Skeletal muscle satellite cell (primary cell): ENCODE results near the gene MTCH1.

Experiments
- H3K27me3 ChIP-seq: 2 replicates; pipeline ENCODE4 v1.7.0; 2013; ENCODE audit warnings: low read length; ENCODE audit not compliant: control insufficient read depth, insufficient read depth
- H3K36me3 ChIP-seq: 2 replicates; pipeline ENCODE4 v1.7.0; 2013; ENCODE audit warnings: mild to moderate bottlenecking, control low read depth, low read length; ENCODE audit not compliant: insufficient read depth
- H3K4me1 ChIP-seq: 2 replicates; pipeline ENCODE4 v1.7.0; 2013; ENCODE audit warnings: low read length; ENCODE audit not compliant: control insufficient read depth, insufficient read depth
- H3K4me2 ChIP-seq: 2 replicates; pipeline ENCODE4 v1.7.0; 2013; ENCODE audit warnings: mild to moderate bottlenecking, low read length
- H3K4me3 ChIP-seq: 2 replicates; pipeline ENCODE4 v1.7.0; 2013; ENCODE audit warnings: low read length
- H3K9ac ChIP-seq: 2 replicates; pipeline ENCODE4 v1.7.0; 2013; ENCODE audit warnings: mild to moderate bottlenecking, low read depth, low read length, moderate library complexity
- H3K9me3 ChIP-seq: replicated peaks from 2 replicates; pipeline ENCODE4 v1.7.0; 2013; ENCODE audit warnings: mild to moderate bottlenecking, control low read depth, low read length

MTCH1 gene

GRCh38 chr6:36938536-36938935 lies 47.5 kb downstream of the MTCH1 start:
- peaks cover 27% of the 10 kb centered on the region for H3K4me1 ChIP-seq
- no peak overlapping the region for H3K4me2 ChIP-seq
- H3K36me3 ChIP-seq, result no peaks in the 10 kb centered on the region
- H3K9ac ChIP-seq, result no peak overlapping the region
- H3K4me3 ChIP-seq, result no peak overlapping the region
- H3K9me3 ChIP-seq, result no peaks in the 10 kb centered on the region
- H3K27me3 ChIP-seq, result no peaks in the 10 kb centered on the region

- H3K4me3 ChIP-seq, result no peak overlapping the region
- H3K9ac ChIP-seq, result no peak overlapping the region
- H3K27me3 ChIP-seq, result no peaks in the 10 kb centered on the region
- H3K9me3 ChIP-seq, result no peaks in the 10 kb centered on the region
- H3K4me2 ChIP-seq, result no peak overlapping the region
- H3K36me3 ChIP-seq, result no peaks in the 10 kb centered on the region
- H3K4me1 ChIP-seq, result peaks cover 32% of the 10 kb centered on the region
Measured at GRCh38 chr6:36937896-36938295, 48.1 kb downstream of the MTCH1 start.

- H3K4me1 ChIP-seq, result peaks cover 35% of the 10 kb centered on the region
- no peak overlapping the region for H3K4me2 ChIP-seq
- H3K27me3 ChIP-seq, result no peaks in the 10 kb centered on the region
- no peaks in the 10 kb centered on the region for H3K36me3 ChIP-seq
- no peak overlapping the region for H3K9ac ChIP-seq
- no peaks in the 10 kb centered on the region for H3K9me3 ChIP-seq
- H3K4me3 ChIP-seq, result no peak overlapping the region
Measured at GRCh38 chr6:36936824-36937223, 49.2 kb downstream of the MTCH1 start.

GRCh38 chr6:36934901-36935300 lies 51.1 kb downstream of the MTCH1 start:
- Histone ChIP-seq H3K27me3 (no peaks in the 10 kb centered on the region), H3K4me2 (no peak overlapping the region), H3K4me3 (no peak overlapping the region), H3K9me3 (no peaks in the 10 kb centered on the region), H3K36me3 (no peaks in the 10 kb centered on the region), H3K4me1 (peaks cover 45% of the 10 kb centered on the region), H3K9ac (no peak overlapping the region)

- Histone ChIP-seq H3K4me2 (peak overlapping the region; percentile 27), H3K4me1 (peaks cover 51% of the 10 kb centered on the region), H3K9ac (no peak overlapping the region), H3K9me3 (no peaks in the 10 kb centered on the region), H3K4me3 (no peak overlapping the region), H3K36me3 (no peaks in the 10 kb centered on the region), H3K27me3 (no peaks in the 10 kb centered on the region)
Measured at GRCh38 chr6:36933519-36933918, 52.5 kb downstream of the MTCH1 start.

- Histone ChIP-seq H3K4me3 (no peak overlapping the region), H3K9me3 (no peaks in the 10 kb centered on the region), H3K9ac (no peak overlapping the region), H3K36me3 (no peaks in the 10 kb centered on the region), H3K27me3 (no peaks in the 10 kb centered on the region), H3K4me1 (peaks cover 51% of the 10 kb centered on the region), H3K4me2 (peak overlapping the region; percentile 27)
Measured at GRCh38 chr6:36933102-36933501, 52.9 kb downstream of the MTCH1 start.

- Histone ChIP-seq H3K4me1 (peaks cover 59% of the 10 kb centered on the region), H3K27me3 (no peaks in the 10 kb centered on the region), H3K9ac (no peak overlapping the region), H3K4me2 (no peak overlapping the region), H3K9me3 (no peaks in the 10 kb centered on the region), H3K36me3 (no peaks in the 10 kb centered on the region), H3K4me3 (no peak overlapping the region)
Measured at GRCh38 chr6:36930483-36930882, 55.5 kb downstream of the MTCH1 start.

- Histone ChIP-seq H3K9me3 (no peaks in the 10 kb centered on the region), H3K4me1 (peaks cover 57% of the 10 kb centered on the region), H3K4me3 (no peak overlapping the region), H3K9ac (peak overlapping the region; percentile 13), H3K4me2 (peak overlapping the region; percentile 65), H3K27me3 (no peaks in the 10 kb centered on the region), H3K36me3 (peaks cover 3% of the 10 kb centered on the region)
Measured at GRCh38 chr6:36929607-36930006, 56.4 kb downstream of the MTCH1 start.

GRCh38 chr6:36929152-36929551 lies 56.8 kb downstream of the MTCH1 start:
- H3K9me3 ChIP-seq, result no peaks in the 10 kb centered on the region
- peaks cover 3% of the 10 kb centered on the region for H3K36me3 ChIP-seq
- peaks cover 59% of the 10 kb centered on the region for H3K4me1 ChIP-seq
- H3K4me2 ChIP-seq, result peak overlapping the region; percentile 65
- H3K4me3 ChIP-seq, result no peak overlapping the region
- H3K9ac ChIP-seq, result peak overlapping the region; percentile 13
- H3K27me3 ChIP-seq, result no peaks in the 10 kb centered on the region

GRCh38 chr6:36928547-36928918 lies 57.5 kb downstream of the MTCH1 start:
- H3K4me2 ChIP-seq, result peak overlapping the region; percentile 13
- H3K4me1 ChIP-seq, result peaks cover 57% of the 10 kb centered on the region
- no peaks in the 10 kb centered on the region for H3K9me3 ChIP-seq
- H3K9ac ChIP-seq, result no peak overlapping the region
- no peak overlapping the region for H3K4me3 ChIP-seq
- peaks cover 7% of the 10 kb centered on the region for H3K36me3 ChIP-seq
- no peaks in the 10 kb centered on the region for H3K27me3 ChIP-seq

- H3K4me3 ChIP-seq, result no peak overlapping the region
- H3K27me3 ChIP-seq, result no peaks in the 10 kb centered on the region
- peaks cover 52% of the 10 kb centered on the region for H3K4me1 ChIP-seq
- H3K4me2 ChIP-seq, result peak overlapping the region; percentile 43
- no peaks in the 10 kb centered on the region for H3K9me3 ChIP-seq
- H3K9ac ChIP-seq, result peak overlapping the region; percentile 9
- H3K36me3 ChIP-seq, result peaks cover 12% of the 10 kb centered on the region
Measured at GRCh38 chr6:36927691-36928546, 58.1 kb downstream of the MTCH1 start.
